OCI-LY7 (cell line): ENCODE measurements around the gene RAPGEF3. TPM values are rescaled to one million over a fixed set of nuclear protein-coding genes. Genes with fewer than 3 reads are reported as not detected.

ENCODE experiments used
- BruUV-seq: library from RNA; stranded (reverse); fragments of 400-500 nt; replicated peaks from 2 replicates; lab custom pipeline; 2021; lab: Mats Ljungman, UMichigan
- CTCF ChIA-PET: fragments of 300-600 bp; sonication (Branson Sonifier 250); formaldehyde crosslinking; loops from one replicate; lab custom pipeline; 2022; ENCODE audit warnings: antibody characterized with exemption; ENCODE audit not compliant: unreplicated experiment; lab: Charles Lee
- POLR2A ChIA-PET: fragments of 300-600 bp; sonication (Branson Sonifier 250); formaldehyde crosslinking; loops from one replicate; lab custom pipeline; 2022; ENCODE audit warnings: antibody characterized with exemption; lab: Charles Lee
- DNase-seq: peaks from one replicate; pipeline ENCODE4 v3.0.0-alpha.2; 2015; ENCODE audit warnings: low spot score
- H2AFZ ChIP-seq: fragments of 200-600 bp; sonication (generic), shearing (Covaris generic); 2 replicates; pipeline ENCODE4 v1.6.1; 2014; ENCODE audit warnings: mild to moderate bottlenecking, antibody characterized with exemption, low read length, moderate library complexity
- H3K27ac ChIP-seq: fragments of 200-600 bp; sonication (generic); 2 replicates; pipeline ENCODE4 v1.5.1; 2014; ENCODE audit warnings: mixed run types, low read depth, mild to moderate bottlenecking, moderate library complexity, low read length, inconsistent platforms; ENCODE audit not compliant: poor library complexity, severe bottlenecking
- H3K36me3 ChIP-seq: fragments of 200-600 bp; sonication (generic); 2 replicates; pipeline ENCODE4 v1.6.1; 2014; ENCODE audit warnings: mild to moderate bottlenecking, antibody characterized with exemption, low read length, moderate library complexity, mixed read lengths; ENCODE audit not compliant: insufficient read depth
- H3K4me1 ChIP-seq: fragments of 200-600 bp; sonication (generic); 2 replicates; pipeline ENCODE4 v1.5.1; 2014; ENCODE audit warnings: mild to moderate bottlenecking, low read length; ENCODE audit not compliant: insufficient read depth, poor library complexity, severe bottlenecking
- H3K4me2 ChIP-seq: fragments of 200-600 bp; sonication (generic); 2 replicates; pipeline ENCODE4 v1.6.1; 2014; ENCODE audit warnings: mild to moderate bottlenecking, low read length
- H3K4me3 ChIP-seq: fragments of 200-600 bp; sonication (generic); 2 replicates; pipeline ENCODE4 v1.5.1; 2014; ENCODE audit warnings: mild to moderate bottlenecking, low read depth, low read length; ENCODE audit not compliant: poor library complexity, severe bottlenecking
- H3K79me2 ChIP-seq: fragments of 200-600 bp; sonication (generic); 2 replicates; pipeline ENCODE4 v1.6.1; 2016; ENCODE audit warnings: low read depth, mild to moderate bottlenecking, low read length, moderate library complexity, mixed read lengths; ENCODE audit not compliant: insufficient read depth
- H3K9me2 ChIP-seq: fragments of 200-600 bp; sonication (generic); 2 replicates; pipeline ENCODE4 v1.6.1; 2016; ENCODE audit warnings: mild to moderate bottlenecking, low read length, mixed read lengths; ENCODE audit not compliant: insufficient read depth
- H3K9me3 ChIP-seq: fragments of 200-600 bp; sonication (generic); 2 replicates; pipeline ENCODE4 v1.6.1; 2014; ENCODE audit warnings: mild to moderate bottlenecking, mixed run types, low read length, mixed read lengths
- H4K20me1 ChIP-seq: fragments of 200-600 bp; sonication (generic); 2 replicates; pipeline ENCODE4 v1.6.1; 2014; ENCODE audit warnings: mild to moderate bottlenecking, antibody characterized with exemption, low read length, moderate library complexity, mixed read lengths; ENCODE audit not compliant: insufficient read depth
- CTCF ChIP-seq: fragments of 200-600 bp; sonication (generic); conservative IDR thresholded peaks from 2 replicates; pipeline ENCODE4 v1.5.1; 2014; ENCODE audit warnings: mild to moderate bottlenecking, antibody characterized with exemption, low read length, moderate library complexity, mixed read lengths
- EZH2phosphoT487 ChIP-seq: fragments of 200-600 bp; sonication (generic); IDR thresholded peaks from 2 replicates; pipeline ENCODE4 v1.6.1; 2018; ENCODE audit warnings: low read depth, borderline replicate concordance, mild to moderate bottlenecking, mixed run types, antibody characterized with exemption, low read length, moderate library complexity, mixed read lengths
- intact Hi-C: fragments of 100-400 bp; cut with micrococcal nuclease; formaldehyde crosslinking; loops from one replicate; pipeline ENCODE4 v1.10.0; 2022; ENCODE audit not compliant: unreplicated experiment
- total RNA-seq, 2 experiments: library from RNA; depleted of rRNA in 1 of 2; stranded (reverse); fragments of >200 nt in 1 of 2; shearing (Covaris generic) in 1 of 2; gene quantifications; 2 replicates each; pipeline ENCODE4 v1.2.3, GENCODE V29; 2014 to 2022

The RAPGEF3 gene
- total RNA-seq, 2 experiments from 2014 or later, result 0.69 to 4.7 TPM

GRCh38 chr12:47757364-47757839 lies 1.3 kb downstream of the RAPGEF3 start:
- CTCF ChIA-PET, result interaction anchor here (1.9 to 2.3 kb wide), 2 partner anchors 9 to 15 kb away, joined by 13 to 16 read pairs; no protein-coding TSS in a partner anchor
- Histone ChIP-seq H4K20me1 (no peaks in the 10 kb centered on the region), H3K4me3 (no peak overlapping the region), H3K9me2 (no peaks in the 10 kb centered on the region), H3K79me2 (no peaks in the 10 kb centered on the region), H3K27ac (no peak overlapping the region), H2AFZ (no peak overlapping the region), H3K9me3 (no peaks in the 10 kb centered on the region), H3K36me3 (no peaks in the 10 kb centered on the region), H3K4me1 (peaks cover 43% of the 10 kb centered on the region), H3K4me2 (no peak overlapping the region)
- no peak for DNase-seq
- TF ChIP-seq CTCF (no peak), EZH2phosphoT487 (no peak)
- no TSS peak for BruUV-seq
- POLR2A ChIA-PET, result interaction anchor here (1.1 to 6.7 kb wide), 5 partner anchors 9 to 16 kb away, joined by 4 to 44 read pairs (median 6); no protein-coding TSS in a partner anchor
- intact Hi-C loops, result no loop called here

GRCh38 chr12:47755655-47756562 lies 2.8 kb downstream of the RAPGEF3 start:
- CTCF ChIA-PET, result interaction anchor here (2.0 kb wide), 1 partner anchor 15 kb away, joined by 6 read pairs; no protein-coding TSS in a partner anchor
- BruUV-seq, result no TSS peak
- TF ChIP-seq CTCF (no peak), EZH2phosphoT487 (no peak)
- DNase-seq, result no peak
- Histone ChIP-seq H3K27ac (no peak overlapping the region), H3K4me2 (no peak overlapping the region), H3K4me1 (peaks cover 49% of the 10 kb centered on the region), H3K4me3 (no peak overlapping the region), H3K9me2 (no peaks in the 10 kb centered on the region), H3K36me3 (no peaks in the 10 kb centered on the region), H2AFZ (no peak overlapping the region), H4K20me1 (no peaks in the 10 kb centered on the region), H3K79me2 (no peaks in the 10 kb centered on the region), H3K9me3 (no peaks in the 10 kb centered on the region)
- intact Hi-C loops, result no loop called here
- POLR2A ChIA-PET, result interaction anchor here (0.8 to 6.7 kb wide), 4 partner anchors 11 to 174 kb away, joined by 3 to 44 read pairs (median 6); no protein-coding TSS in a partner anchor
